Ovary (tissue), 3 donors: Measurements from ENCODE around the gene RHBDL2.

Experiments used
- EP300 ChIP-seq: sonication (generic); formaldehyde crosslinking; IDR thresholded peaks from one replicate; pipeline ENCODE4 v1.6.1; 2017; ENCODE audit warnings: antibody characterized with exemption
- POLR2A ChIP-seq: fragments of 450-650 bp; IDR thresholded peaks from one replicate; pipeline ENCODE4 v1.6.1; 2017; ENCODE audit warnings: antibody characterized with exemption, mild to moderate bottlenecking, moderate library complexity
- TF ChIP-seq, protein P1 (sequence below), 3 donors: fragments of 450-650 bp in 2 of 3; fragments of 200-600 bp in 1 of 3; IDR thresholded peaks; one replicate each; pipeline versions ENCODE4 v1.5.1 to v1.8.0; 2016 to 2022; ENCODE audit warnings: antibody characterized with exemption in 3 of 3, mild to moderate bottlenecking in 1 of 3
- donor health status: DM: no; HTN: no; CAD: no.

DNA sequence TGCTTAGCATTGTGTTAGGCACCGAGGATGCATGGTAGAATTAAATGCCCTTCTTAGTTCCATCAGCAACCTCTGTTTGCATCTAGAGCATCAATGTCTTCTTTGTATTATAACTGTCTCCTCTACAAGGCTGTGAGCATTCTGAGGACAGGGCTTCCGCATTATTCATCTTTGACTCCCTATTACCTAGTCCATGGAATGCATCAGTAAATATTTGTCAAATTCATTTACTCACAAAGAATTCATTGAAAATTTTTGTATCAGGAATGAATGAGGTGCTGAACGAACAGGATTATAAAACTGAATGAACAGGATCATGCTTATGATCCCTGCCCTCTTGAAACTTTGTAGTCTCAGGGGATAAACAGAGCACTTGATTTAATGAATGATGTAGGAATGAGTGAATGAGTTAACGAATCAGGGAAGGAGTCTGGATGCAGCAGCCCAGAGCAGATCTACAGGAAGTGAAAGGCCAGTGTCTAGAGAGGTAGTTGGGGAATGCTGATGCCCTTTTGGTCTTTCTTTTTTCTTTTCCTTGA, 2.8 kb downstream of the RHBDL2 start:
- TF ChIP-seq, protein P1, sequence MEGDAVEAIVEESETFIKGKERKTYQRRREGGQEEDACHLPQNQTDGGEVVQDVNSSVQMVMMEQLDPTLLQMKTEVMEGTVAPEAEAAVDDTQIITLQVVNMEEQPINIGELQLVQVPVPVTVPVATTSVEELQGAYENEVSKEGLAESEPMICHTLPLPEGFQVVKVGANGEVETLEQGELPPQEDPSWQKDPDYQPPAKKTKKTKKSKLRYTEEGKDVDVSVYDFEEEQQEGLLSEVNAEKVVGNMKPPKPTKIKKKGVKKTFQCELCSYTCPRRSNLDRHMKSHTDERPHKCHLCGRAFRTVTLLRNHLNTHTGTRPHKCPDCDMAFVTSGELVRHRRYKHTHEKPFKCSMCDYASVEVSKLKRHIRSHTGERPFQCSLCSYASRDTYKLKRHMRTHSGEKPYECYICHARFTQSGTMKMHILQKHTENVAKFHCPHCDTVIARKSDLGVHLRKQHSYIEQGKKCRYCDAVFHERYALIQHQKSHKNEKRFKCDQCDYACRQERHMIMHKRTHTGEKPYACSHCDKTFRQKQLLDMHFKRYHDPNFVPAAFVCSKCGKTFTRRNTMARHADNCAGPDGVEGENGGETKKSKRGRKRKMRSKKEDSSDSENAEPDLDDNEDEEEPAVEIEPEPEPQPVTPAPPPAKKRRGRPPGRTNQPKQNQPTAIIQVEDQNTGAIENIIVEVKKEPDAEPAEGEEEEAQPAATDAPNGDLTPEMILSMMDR (IDR thresholded peaks at IDR 0.05), result no peak
- no peak for TF ChIP-seq POLR2A
- TF ChIP-seq EP300, result no peak
